ENCODE results near the gene CYB5A.

- TF ChIP-seq ZNF639 (CRISPR knock-in tag; conservative IDR thresholded peaks at IDR 0.05 in 1 of 2, IDR thresholded peaks at IDR 0.05 in 1 of 2) = no peak
- TF ChIP-seq SMARCE1 (IDR thresholded peaks at IDR 0.05) = no peak
- no peak for TF ChIP-seq SMARCC2 (IDR thresholded peaks at IDR 0.05; ENCODE audit: low read depth)
- no peak for TF ChIP-seq EP300 (IDR thresholded peaks at IDR 0.05; ENCODE audit: low read length)
- TF ChIP-seq MLX (CRISPR knock-in tag; conservative IDR thresholded peaks at IDR 0.05) = no peak
- no peak for TF ChIP-seq RBM34 (IDR thresholded peaks at IDR 0.05; ENCODE audit: borderline replicate concordance, insufficient read depth, low read length)
- TF ChIP-seq POLR2AphosphoS5 (IDR thresholded peaks at IDR 0.05; ENCODE audit: control insufficient read depth, insufficient read depth, low read depth, low read length) = no peak
- TF ChIP-seq POLR2A (conservative IDR thresholded peaks at IDR 0.05) = no peak
- TF ChIP-seq ARID4B (CRISPR knock-in tag; IDR thresholded peaks at IDR 0.05) = no peak
- no peak for TF ChIP-seq ATF3 (IDR thresholded peaks at IDR 0.05)
- TF ChIP-seq ATF3 (CRISPR knock-in tag; conservative IDR thresholded peaks at IDR 0.05) = no peak
Measured at GRCh38 chr18:74229891-74230290, 61.9 kb downstream of the CYB5A start.
